ENCODE results near the gene MAMDC4.
"Not testable (repeated sequence)": the region's sequence is repeated elsewhere in the genome, so short reads cannot be mapped to it uniquely, and the experiment has no call there.

The MAMDC4 gene

DNA sequence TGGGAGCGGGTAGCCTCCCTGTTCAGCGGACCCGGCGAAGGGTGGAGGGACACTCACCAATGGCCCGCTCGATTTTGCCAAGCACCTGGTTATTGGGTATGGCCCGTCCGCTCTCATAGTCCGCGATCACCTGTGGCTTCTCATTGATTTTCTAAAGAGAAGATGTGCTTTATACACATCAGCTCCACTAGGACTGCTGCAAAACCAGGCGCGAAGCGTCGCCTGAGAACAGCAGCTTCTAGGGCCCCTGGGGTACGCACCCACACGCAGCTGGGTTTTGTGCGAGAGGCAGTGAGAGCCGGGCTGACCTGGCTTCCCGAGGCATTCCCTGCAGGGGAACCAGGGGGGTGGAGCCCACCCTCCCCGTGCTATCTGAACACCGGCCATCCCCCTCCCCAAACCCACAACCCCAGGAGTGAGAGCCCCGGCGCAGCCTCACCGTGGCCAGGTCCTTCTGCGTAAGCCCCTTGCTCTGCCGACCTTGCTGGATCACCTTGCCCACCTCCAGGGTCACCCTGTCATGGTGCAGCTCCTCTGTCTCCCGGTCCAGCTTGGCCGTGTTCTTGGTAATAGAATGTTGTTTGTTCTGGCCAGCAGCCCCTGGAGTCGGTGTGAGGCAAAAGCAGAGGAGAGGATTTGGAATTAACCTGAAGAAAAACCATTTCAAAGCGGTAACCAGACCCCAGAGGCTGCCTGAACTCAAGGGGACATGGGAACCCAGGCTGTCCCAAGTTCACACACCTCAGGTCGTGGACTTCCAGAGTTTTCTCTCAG, 10.9 kb downstream of the MAMDC4 start:
- no peak for DNase-seq (ENCODE audit: low spot score)

DNA sequence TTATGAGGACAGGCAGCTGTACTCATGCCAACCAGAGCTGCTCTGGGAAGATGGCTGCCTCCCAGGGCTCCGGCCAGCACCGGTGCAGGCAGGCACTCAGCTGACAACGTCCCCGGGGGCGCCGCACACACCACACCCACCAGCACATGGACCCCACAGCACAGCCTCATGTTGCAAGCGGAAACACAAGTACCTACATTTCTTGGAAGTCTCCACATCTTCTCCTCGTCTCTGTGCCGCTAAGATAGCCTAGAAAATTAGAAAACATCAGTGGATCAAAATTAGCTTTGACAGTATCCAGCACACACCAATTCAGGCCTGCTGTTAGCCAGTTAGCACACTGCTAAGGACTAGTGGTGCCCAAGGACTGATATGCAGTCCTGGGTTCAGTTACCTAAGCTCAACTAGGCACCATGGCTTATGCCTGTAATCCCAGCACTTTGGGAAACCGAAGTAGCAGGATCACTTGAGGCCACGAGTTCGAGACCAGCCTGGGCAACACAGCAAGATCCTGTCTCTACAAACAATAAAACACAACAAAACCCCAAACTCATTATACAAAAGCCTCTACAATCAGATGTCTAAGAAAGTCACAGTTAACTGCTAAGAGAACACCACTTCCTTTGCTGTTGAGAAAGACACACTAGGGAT, 11.6 kb downstream of the MAMDC4 start:
- DNase-seq (ENCODE audit: low spot score): no peak

DNA sequence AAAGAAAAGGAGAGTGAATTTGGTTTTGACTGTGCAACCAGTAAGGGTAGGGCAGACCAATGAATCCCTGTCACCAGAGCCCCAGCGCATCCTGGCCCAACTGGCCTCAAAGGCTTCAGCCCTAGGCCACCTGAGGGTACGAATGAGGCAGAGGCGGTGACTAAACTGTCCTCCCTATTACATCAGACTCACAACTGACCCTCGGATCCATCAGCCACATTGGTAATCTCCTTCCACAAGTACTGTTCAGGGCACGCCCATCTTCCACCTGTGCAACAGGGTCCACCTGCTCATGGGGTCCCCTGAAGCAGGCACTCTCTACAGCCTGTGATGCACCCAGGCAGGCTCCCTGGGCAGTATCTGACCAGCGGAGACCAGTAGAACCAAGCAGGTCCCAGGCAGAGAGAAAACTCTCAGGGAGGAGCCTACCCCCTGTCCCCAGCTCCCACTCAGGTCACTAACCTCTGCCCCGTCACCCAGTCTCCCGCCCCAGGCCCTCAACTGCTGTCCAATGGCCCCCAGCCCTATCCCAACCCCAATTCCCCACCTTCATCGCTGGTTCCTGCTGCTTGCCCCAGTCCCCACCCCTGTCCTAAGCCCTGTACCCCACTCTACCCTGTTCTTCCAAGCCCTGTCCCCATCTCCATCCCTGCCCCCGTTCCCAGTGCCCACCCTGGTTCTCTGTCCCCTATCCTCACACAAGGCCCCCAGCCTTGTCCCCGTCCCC, 13.1 kb downstream of the MAMDC4 start:
- DNase-seq (ENCODE audit: low spot score): no peak

DNA sequence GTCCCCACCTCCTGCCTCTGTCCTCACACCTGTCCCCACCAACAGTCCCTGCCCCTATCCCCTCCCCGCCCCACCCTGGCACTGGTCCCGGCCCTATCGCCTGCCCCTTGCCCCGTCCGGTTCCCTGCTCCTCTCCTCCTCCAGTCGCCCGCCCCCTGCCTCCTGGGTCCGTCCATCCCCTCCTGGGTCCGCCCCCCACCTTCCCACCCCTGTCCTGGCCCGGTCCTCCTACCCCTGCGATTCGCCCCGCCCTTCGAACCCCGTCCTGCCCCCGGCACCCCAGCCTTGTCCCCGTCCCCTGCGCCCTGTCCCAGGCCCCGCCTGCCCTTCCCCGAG, 13.6 kb downstream of the MAMDC4 start:
- DNase-seq (ENCODE audit: low spot score): peak; percentile 44

DNA sequence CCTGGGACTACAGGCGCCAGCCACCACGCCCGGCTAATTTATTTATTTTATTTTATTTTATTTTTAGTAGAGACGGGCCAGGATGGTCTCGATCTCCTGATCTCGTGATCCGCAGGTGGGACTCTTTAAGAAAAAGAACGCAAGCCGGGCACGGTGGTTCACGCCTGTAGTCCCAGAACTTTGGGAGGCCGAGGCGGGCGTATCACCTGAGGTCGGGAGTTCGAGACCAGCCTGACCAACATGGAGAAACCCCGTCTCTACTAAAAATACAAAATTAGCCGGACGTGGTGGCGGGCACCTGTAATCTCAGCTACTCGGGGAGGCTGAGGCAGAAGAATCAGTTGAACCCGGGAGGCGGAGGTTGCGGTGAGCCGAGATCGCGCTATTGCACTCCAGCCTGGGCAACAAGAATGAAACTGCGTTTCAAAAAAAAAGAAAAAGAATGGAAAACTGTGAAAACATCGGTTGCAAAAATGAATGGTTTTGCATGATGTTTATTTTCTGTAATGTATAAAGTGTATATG, 14.8 kb downstream of the MAMDC4 start:
- not testable (repeated sequence) for DNase-seq (ENCODE audit: low spot score)

DNA sequence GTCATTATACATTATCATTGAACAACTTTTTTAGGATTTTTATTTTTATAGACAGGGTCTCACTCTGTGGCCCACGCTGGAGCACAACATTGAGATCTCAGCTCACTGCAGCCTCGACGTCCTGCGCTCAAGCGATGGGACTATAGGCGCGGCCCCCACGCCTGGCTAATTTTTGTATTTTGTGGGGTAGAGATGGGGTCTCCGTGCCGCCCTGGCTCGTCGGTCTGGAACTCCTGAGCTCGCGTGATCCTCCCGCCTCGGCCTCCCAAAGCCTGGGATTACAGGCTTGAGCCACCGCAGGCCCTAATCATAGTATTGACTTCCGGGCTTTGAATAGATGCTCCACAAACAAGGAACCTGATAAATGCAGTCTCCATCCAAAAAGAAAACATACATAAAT, 15.3 kb downstream of the MAMDC4 start:
- DNase-seq (ENCODE audit: low spot score): no peak

DNA sequence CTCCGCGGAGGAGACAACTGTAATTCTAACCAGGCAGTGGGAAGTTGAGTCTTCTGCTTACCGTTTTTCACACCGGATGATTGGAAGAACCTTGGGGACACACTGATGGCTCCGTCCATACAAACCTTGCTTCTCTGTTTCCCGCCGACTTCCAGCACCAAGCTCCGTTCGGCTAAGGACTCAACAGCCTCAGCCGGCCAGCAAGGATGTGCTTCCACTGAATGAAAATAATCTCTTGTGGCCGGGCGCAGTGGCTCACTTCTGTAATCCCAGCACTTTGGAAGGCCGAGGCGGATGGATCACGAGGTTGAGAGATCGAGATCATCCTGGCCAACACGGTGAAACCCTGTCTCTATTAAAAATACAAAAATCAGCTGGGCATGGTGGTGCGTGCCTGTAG, 15.8 kb downstream of the MAMDC4 start:
- no peak for DNase-seq (ENCODE audit: low spot score)

DNA sequence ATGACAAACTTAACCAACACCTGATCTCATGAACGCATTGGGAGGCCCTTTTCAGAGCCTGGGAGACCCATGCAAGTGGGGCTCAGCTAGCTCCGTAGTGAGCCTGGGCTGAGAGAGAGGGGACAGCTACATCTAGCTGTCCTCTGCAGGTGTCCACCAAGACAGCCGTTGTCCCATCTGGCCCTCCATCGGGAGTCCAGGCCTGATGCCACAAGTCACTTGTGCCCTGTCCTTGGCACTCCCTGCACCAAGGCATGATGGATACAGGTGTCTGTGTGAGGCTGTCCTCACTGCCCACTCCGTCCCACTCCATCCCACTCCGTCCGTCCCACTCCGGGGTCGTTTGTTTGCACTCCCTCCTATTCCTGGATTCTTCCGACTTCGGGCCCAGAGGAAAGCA, 16.5 kb downstream of the MAMDC4 start:
- DNase-seq (ENCODE audit: low spot score): no peak

DNA sequence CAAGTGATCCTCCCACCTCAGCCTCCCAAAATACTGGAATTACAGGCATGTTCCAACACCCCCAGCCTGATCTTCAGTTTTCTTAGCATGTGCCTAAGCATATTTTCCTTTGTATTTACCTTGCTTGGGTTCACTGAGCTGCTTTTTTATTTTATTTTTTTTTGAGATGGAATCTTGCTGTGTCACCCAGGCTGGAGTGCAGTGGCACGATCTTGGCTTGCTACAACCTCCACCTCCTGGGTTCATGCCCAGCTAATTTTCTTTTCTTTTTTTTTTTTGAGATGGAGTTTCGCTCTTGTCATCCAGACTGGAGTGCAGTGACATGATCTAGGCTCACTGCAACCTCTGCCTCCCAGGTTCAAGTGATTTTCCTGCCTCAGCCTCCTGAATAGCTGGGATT, 17.5 kb downstream of the MAMDC4 start:
- not testable (repeated sequence) for DNase-seq (ENCODE audit: low spot score)

DNA sequence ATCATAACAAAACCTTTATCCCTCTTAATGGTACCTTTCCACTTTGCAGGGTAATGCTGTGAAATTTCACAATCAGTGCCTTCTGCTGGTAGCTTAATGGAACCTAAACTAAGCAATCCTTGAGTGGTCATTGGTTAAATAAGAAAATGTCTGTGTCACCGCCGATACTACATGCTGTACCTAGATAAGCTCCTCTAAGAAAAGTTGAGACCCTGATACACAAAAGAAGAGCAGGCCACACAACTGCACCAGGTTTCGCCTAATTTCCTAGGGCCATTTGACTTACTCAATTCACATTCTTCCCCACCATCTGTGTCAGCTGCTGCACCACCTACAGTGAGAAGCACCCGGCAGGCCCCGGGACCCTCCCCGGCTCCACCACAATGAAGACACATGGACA, 23.0 kb downstream of the MAMDC4 start:
- no peak for DNase-seq (ENCODE audit: low spot score)

DNA sequence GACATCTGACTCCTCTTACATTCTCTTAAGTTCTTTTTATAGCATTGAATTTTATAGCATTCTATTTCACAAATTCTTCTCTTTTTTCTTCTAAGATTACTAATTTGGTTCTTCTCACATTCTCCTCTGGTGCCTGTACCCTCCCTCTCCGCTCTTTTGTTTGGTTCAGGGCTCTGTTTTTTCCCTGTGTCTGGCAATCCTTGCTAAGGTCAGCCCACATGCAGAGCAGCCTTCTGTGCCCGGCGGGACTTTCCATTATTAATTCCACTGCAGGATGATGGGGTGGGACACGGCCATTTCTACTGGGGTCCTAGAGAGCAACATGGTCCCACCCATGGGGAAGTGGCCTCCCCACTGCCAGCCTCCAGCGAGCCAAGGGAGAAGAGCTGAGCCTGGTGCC, 24.3 kb downstream of the MAMDC4 start:
- no peak for DNase-seq (ENCODE audit: low spot score)

DNA sequence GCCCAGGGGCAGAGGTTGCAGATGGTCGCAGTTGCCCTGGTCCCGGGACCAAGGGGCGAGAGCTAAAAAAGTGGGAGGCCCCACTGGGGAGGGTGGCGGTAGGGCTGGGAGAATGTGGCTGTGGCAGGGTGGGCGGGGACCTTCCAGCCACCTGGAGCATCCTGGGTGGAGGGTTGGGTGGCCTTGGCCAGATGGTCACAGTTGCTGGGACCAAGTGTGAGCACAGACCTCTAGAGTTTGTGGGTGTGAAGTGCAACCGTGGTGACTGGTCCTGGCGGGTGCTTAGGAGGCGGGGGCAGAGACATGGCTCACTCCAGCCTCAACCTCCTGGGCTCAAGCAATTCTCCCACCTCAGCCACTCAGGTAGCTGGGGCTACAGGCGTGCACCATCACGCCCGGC, 28.5 kb downstream of the MAMDC4 start:
- no peak for DNase-seq (ENCODE audit: low spot score)

DNA sequence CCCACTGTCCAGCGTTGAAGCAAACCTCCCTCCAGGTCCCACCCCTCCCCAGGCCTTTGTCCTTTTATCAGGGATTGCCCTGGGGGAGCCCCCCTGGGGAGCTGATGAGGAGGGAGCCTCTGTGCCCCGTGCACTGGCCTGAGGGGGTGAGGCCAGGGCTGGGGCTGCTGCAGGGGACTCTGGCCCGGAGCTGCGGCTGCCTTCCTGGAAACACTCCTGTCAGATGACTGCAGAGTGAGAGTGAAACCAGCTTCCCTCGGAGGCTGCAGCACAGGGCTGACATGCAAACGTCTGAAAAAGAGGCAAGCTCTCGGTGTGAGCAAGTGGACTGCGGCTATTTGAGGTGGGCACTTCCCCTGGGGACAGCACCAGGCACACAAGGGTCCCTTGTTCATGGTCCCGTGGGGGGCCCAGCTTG, 29.6 kb downstream of the MAMDC4 start:
- no peak for DNase-seq (ENCODE audit: low spot score)

DNA sequence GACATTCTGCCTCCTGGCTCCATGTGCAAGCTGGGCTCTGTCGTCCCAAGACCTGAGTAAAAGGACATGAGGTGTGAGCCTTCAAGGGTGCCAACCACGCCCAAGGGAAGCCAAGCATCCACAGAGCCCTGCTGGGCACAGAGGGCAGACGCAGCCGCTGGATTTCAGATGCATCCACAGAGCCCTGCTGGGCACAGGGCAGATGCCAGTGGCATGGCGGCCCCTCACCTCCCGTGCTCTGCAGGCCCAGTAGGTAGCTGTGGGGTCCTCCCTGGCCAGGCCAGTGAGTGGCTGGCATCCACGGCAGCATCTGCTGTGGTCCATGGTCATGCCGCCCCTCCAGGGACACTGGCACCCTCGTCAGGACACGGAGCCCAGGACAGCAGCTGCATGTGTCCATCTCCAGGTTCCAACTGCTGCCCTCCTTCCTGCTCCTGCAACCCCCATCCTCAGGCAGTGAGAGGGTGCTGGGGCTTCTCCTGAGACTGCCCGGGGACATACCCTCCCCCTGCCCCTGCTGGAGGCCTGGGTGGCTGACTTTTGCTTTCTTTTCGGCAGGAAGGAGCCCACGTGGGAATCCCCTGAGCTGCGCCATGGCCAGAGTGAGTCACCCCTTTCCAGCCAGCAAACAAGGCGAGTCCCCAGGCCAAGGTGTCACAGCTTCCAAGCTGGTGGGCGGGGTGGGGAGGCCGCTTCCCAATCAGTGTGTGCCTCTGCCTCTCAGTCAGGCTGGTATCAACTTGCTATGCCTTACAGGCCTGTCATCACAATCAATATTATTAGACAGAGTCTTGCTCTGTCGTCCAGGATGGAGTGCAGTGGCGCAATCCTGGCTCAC, 30.2 kb downstream of the MAMDC4 start:
- peak; percentile 76 for DNase-seq (ENCODE audit: low spot score)

DNA sequence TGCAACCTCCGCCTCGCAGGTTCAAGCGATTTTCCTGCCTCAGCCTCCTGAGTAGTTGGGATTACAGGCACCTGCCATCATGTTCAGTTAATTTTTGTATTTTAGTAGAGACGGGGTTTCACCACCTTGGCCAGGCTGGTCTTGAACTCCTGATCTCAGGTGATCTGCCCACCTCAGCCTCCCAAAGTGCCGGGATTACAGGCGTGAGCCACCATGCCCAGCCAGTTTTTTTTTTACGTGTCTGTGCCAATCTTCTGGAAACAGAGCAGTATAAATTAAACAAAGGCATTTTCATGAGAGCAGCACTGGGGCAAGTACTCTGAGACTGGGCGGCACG, 30.8 kb downstream of the MAMDC4 start:
- not testable (repeated sequence) for DNase-seq (ENCODE audit: low spot score)

DNA sequence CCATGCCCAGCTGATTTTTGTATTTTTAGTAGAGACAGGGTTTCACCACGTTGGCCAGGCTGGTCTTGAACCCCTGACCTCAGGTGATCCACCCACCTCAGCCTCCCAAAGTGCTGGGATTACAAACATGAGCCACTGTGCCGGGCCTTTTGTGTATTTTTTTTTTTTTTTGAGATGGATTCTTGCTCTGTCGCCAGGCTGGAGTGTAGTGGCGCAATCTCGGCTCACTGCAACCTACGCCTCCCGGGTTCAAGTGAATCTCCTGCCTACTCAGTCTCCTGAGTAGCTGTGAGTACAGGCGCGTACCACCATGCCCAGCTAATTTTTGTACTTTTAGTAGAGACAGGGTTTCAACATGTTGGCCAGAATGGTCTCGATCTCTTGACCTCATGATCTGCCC, 31.5 kb downstream of the MAMDC4 start:
- not testable (repeated sequence) for DNase-seq (ENCODE audit: low spot score)

DNA sequence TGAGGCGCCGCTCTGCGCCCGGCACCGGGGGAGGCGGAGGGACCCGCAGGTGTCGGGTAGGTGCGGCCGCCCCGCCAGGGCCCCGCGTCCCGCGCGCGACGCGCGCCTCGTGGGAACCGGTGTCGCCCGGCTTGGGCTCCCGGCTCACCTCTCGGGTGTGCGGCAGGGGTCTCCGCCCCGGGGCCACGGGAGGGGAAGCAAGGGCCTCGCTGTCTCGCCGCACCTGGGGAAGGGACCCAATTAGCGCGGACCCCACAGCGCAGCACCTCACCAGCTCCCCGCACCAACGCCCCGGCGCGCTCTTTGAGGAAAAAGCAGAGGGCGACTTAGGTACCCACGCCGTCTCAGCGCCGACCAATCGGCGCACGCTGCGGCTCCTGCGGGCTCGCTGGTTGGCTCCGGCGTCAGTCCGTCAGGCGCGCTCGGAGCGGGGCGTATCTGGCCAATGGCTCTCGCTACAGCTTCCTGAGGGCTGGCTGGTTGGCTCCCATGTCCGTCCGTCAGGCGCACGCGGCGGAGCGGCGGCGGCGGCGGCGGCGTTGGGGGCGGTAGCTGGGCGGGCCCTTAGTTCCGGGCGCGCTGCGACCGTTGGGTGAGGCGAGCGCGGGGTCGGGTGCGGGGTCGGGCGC, 33.9 kb downstream of the MAMDC4 start, which contains the start of gene TRAF2:
Gene TRAF2, plus strand, starts transcription at position 567 of the 629 bp plus-strand sequence. CDS start 12,225 bp downstream, outside the sequence.
- peak; percentile 100 for DNase-seq (ENCODE audit: low spot score)

DNA sequence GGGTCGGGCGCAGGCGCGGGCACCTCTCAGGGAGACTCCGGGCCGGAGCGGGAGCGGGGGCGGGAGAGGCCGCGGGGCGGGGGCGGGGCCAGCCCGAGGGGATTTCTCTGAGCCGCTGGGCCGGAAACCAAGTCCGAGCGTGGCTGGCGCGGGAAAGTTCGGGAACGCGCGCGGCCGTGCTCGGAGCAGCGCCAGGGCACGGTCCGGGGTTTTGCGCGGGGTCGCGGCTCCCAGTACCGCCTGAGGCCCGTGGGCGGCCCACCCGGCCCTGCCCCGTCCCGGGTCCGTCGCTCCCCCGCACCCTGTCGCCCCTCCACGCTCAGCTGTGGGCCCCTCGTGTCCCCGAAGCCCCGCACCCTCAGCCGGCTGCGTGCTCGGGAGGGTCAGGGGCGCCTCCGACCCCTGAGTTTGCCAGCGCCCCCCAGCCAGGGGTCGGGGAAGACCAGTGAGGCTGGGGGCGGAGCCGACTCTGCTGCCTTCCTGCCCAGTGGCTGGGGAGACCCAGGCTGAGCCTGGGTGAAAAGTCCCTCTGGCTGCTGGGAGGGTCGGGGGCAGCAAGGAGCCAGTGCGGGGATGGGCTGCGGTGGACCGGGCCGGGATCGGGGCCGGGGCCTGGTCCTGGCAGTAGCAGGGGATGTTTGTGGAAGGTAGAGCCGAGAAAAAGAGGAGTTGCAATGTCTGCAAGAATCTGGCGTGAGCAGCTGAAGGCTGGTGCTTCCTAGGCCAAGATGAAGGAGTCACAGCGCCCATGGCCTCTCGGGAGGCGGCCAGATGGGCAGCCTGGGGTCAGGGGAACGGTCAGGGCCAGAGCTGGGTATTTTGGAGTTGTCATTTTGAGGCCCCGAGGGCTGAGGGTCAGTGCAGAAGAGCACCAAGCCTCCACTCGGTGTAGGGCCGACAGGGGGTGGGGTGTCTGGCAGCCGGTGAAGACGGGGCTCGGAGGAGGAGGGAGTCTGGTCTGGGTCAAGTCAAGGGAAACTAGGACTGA, 34.8 kb downstream of the MAMDC4 start:
- peak; percentile 90 for DNase-seq (ENCODE audit: low spot score)

DNA sequence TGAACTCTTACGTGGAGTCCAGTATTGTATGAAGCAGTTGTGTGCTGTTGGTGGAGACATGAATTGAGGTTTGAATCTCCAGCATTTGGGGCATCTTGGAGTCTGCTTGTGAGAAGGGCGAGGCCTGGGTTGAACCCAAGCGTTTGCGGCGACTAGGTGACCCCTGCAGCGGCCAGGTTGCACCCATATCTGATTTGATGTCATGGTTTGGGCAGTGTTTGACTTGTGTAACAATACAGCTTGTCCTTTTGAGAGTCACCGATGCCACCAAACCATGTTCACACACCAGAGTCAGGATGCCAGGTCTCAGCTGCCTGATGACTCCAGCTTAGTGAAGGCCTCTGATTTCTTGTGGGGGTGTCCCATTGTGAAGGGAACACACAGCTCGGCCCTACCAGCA, 36.3 kb downstream of the MAMDC4 start:
- DNase-seq (ENCODE audit: low spot score): no peak

DNA sequence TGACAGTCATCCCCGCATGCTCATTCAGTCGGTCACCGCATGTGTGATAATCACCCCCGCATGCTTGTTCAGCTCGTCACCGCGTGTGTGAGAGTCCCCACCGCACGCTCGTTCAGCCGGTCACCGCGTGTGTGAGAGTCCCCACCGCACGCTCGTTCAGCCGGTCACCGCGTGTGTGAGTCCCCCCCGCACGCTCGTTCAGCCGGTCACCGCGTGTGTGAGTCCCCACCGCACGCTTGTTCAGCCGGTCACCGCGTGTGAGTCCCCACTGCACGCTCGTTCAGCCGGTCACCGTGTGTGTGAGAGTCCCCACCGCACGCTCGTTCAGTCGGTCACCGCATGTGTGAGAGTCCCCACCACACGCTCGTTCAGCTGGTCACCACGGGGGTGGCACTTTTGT, 37.7 kb downstream of the MAMDC4 start:
- DNase-seq (ENCODE audit: low spot score): no peak

All from GM03348 (cell line).